ENCODE results near the gene TREH.
"Not testable (repeated sequence)": the region's sequence is repeated elsewhere in the genome, so short reads cannot be mapped to it uniquely, and the experiment has no call there.

Gene TREH, protein sequence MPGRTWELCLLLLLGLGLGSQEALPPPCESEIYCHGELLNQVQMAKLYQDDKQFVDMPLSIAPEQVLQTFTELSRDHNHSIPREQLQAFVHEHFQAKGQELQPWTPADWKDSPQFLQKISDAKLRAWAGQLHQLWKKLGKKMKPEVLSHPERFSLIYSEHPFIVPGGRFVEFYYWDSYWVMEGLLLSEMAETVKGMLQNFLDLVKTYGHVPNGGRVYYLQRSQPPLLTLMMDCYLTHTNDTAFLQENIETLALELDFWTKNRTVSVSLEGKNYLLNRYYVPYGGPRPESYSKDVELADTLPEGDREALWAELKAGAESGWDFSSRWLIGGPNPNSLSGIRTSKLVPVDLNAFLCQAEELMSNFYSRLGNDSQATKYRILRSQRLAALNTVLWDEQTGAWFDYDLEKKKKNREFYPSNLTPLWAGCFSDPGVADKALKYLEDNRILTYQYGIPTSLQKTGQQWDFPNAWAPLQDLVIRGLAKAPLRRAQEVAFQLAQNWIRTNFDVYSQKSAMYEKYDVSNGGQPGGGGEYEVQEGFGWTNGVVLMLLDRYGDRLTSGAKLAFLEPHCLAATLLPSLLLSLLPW

GRCh38 chr11:118679483-118679882, at the start of gene TREH:
TREH (minus strand) TSS chr11:118679650; CDS start chr11:118679627, 23 bp downstream.
- no peaks in the 10 kb centered on the region for H3K36me3 Mint-ChIP-seq (ENCODE audit: low read depth)
- no peaks in the 10 kb centered on the region for H3K4me1 Mint-ChIP-seq (ENCODE audit: low read depth)
- H3K27me3 Mint-ChIP-seq (ENCODE audit: low read depth), result peaks cover 17% of the 10 kb centered on the region
- H3K9me3 Mint-ChIP-seq, result no peaks in the 10 kb centered on the region
- H3K4me3 Mint-ChIP-seq, result no peak within 1 kb of the TSS
- no peak for DNase-seq (ENCODE audit: low spot score)
- H3K27ac Mint-ChIP-seq, result no peak within 1 kb of the TSS

DNA sequence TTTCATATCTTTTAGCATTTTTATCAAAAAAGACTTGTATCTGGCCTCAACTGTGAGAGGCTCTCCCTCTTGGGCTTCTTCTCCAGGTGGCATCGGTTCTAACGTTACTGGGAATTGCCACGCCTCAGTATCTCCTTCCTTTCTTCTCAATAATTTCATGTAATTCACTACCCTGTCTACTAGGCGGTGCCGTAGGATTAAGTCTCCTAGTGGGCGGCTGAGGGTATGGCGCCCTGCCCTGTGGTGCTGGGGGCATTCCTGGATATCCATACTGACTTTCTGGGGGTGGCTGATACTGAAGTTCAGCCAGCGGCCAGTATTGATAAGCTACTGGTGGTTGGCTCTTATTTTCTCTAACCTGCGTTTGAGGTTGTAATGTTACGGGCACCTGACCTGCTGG, 48.7 kb upstream of the TREH start:
- not testable (repeated sequence) for H3K4me1 Mint-ChIP-seq (ENCODE audit: low read depth); DNase-seq (ENCODE audit: low spot score); H3K36me3 Mint-ChIP-seq (ENCODE audit: low read depth); H3K27ac Mint-ChIP-seq; H3K9me3 Mint-ChIP-seq; H3K4me3 Mint-ChIP-seq
- peaks cover 32% of the 10 kb centered on the region for H3K27me3 Mint-ChIP-seq (ENCODE audit: low read depth)

DNA sequence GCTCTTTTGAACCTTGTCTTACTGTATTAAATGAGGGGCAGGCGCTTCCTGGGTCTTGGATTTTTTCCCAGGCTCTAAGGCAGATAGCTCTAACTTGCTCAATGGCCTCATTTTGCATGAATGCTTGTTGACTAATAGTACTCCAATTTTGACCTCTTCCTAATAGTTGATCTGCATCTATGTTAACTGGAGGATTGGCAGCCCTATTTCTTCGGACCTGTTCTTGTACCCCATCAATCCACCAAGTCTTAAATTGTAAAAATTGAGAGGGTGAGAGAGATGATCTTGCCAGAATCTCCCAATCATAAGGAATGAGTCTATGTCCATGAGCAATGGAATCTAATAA, 48.2 kb upstream of the TREH start:
- H3K36me3 Mint-ChIP-seq (ENCODE audit: low read depth); H3K4me3 Mint-ChIP-seq; H3K27ac Mint-ChIP-seq; H3K4me1 Mint-ChIP-seq (ENCODE audit: low read depth); H3K9me3 Mint-ChIP-seq; DNase-seq (ENCODE audit: low spot score): not testable (repeated sequence)
- H3K27me3 Mint-ChIP-seq (ENCODE audit: low read depth), result peaks cover 32% of the 10 kb centered on the region

- not testable (repeated sequence) for H3K9me3 Mint-ChIP-seq; H3K36me3 Mint-ChIP-seq (ENCODE audit: low read depth); H3K4me3 Mint-ChIP-seq; H3K4me1 Mint-ChIP-seq (ENCODE audit: low read depth); DNase-seq (ENCODE audit: low spot score); H3K27ac Mint-ChIP-seq
- H3K27me3 Mint-ChIP-seq (ENCODE audit: low read depth), result peaks cover 32% of the 10 kb centered on the region
These were observed 47.7 kb upstream of the TREH start for GRCh38 chr11:118727001-118727720.

DNA sequence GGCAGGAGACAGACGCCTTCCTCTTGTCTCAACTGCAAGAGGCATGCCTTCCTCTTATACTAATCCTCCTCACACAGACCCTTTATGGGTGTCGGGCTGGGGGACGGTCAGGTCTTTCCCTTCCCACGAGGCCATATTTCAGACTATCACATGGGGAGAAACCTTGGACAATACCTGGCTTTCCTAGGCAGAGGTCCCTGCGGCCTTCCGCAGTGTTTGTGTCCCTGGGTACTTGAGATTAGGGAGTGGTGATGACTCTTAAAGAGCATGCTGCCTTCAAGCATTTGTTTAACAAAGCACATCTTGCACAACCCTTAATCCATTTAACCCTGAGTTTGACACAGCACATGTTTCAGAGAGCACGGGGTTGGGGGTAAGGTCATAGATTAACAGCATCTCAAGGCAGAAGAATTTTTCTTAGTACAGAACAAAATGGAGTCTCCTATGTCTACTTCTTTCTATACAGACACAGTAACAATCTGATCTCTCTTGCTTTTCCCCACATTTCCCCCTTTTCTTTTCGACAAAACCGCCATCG, 42.1 kb upstream of the TREH start:
- H3K4me1 Mint-ChIP-seq (ENCODE audit: low read depth); DNase-seq (ENCODE audit: low spot score); H3K4me3 Mint-ChIP-seq; H3K9me3 Mint-ChIP-seq; H3K36me3 Mint-ChIP-seq (ENCODE audit: low read depth); H3K27ac Mint-ChIP-seq: not testable (repeated sequence)
- H3K27me3 Mint-ChIP-seq (ENCODE audit: low read depth), result peaks cover 11% of the 10 kb centered on the region

DNA sequence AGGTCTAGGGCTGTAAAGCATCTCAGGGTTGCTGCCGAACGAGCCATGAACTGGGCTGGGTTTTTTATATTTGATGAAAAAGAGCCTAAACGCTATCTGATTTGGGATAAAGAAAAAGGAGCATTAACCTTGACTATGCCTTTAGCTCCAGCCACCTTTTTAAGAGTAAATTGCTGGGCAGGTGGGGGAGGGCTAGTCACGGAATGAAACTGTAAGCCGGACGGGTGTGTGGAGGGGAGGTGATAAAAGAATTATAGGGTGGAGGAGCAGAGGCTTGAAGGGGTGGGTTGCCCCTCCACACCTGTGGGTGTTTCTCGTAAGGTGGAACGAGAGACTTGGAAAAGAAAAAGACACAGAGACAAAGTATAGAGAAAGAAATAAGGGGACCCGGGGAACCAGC, 41.3 kb upstream of the TREH start:
- H3K9me3 Mint-ChIP-seq; H3K36me3 Mint-ChIP-seq (ENCODE audit: low read depth); H3K4me3 Mint-ChIP-seq; H3K27ac Mint-ChIP-seq; H3K4me1 Mint-ChIP-seq (ENCODE audit: low read depth); DNase-seq (ENCODE audit: low spot score); H3K27me3 Mint-ChIP-seq (ENCODE audit: low read depth): not testable (repeated sequence)

DNA sequence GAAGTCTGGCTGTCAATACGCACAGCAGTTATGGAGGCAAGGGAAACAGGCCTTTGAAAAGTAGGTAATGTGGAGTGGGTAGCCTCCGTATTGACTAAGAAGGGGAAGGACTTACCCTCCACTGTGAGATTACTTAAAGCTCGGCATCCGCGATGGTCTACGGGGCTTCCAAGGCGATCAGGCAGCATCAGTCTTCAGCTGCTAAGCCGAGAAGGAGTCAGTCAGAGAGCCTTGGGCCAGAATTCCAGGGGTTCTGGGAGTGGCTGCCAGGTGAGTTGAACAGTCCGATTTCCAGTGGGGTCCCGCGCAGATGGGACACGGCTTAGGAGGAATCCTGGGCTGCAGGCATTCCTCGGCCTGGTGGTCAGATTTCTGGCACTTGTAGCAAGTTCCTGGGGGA, 40.6 kb upstream of the TREH start:
- not testable (repeated sequence) for H3K9me3 Mint-ChIP-seq; H3K27me3 Mint-ChIP-seq (ENCODE audit: low read depth); H3K27ac Mint-ChIP-seq; H3K4me1 Mint-ChIP-seq (ENCODE audit: low read depth); H3K4me3 Mint-ChIP-seq; DNase-seq (ENCODE audit: low spot score); H3K36me3 Mint-ChIP-seq (ENCODE audit: low read depth)

GRCh38 chr11:118718562-118718961, 39.1 kb upstream of the TREH start:
- H3K4me1 Mint-ChIP-seq (ENCODE audit: low read depth); H3K4me3 Mint-ChIP-seq; H3K9me3 Mint-ChIP-seq; H3K36me3 Mint-ChIP-seq (ENCODE audit: low read depth); H3K27ac Mint-ChIP-seq; DNase-seq (ENCODE audit: low spot score); H3K27me3 Mint-ChIP-seq (ENCODE audit: low read depth): not testable (repeated sequence)

GRCh38 chr11:118717733-118718132, 38.3 kb upstream of the TREH start:
- DNase-seq (ENCODE audit: low spot score); H3K4me3 Mint-ChIP-seq; H3K27ac Mint-ChIP-seq; H3K9me3 Mint-ChIP-seq; H3K36me3 Mint-ChIP-seq (ENCODE audit: low read depth); H3K4me1 Mint-ChIP-seq (ENCODE audit: low read depth); H3K27me3 Mint-ChIP-seq (ENCODE audit: low read depth): not testable (repeated sequence)

- H3K4me3 Mint-ChIP-seq; H3K36me3 Mint-ChIP-seq (ENCODE audit: low read depth); DNase-seq (ENCODE audit: low spot score); H3K27me3 Mint-ChIP-seq (ENCODE audit: low read depth); H3K27ac Mint-ChIP-seq; H3K4me1 Mint-ChIP-seq (ENCODE audit: low read depth); H3K9me3 Mint-ChIP-seq: not testable (repeated sequence)
These were observed 37.8 kb upstream of the TREH start for GRCh38 chr11:118717221-118717620.

DNA sequence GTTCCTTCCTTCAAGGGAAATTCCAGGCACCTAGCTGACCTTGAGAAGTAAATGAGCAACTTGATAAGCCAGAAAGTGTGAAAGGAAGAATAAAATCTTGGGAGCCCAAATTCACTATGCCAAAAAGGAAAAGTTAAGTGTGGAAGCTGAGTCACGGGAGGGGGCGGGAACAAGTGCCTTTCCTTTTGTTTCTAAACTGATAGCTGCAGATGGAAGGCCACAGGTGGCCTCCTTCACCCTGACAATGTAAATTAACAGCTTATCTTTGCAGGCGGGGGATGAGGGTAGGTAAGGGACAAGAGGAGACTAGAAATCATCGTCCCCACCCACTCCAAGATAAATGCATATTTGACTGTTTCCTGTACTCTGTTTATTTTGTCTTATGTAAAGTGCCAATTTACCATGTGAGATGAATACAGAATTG, 36.4 kb upstream of the TREH start:
- no peak overlapping the region for H3K4me3 Mint-ChIP-seq
- DNase-seq (ENCODE audit: low spot score), result no peak
- no peak overlapping the region for H3K27ac Mint-ChIP-seq
- no peaks in the 10 kb centered on the region for H3K36me3 Mint-ChIP-seq (ENCODE audit: low read depth)
- no peaks in the 10 kb centered on the region for H3K9me3 Mint-ChIP-seq
- H3K27me3 Mint-ChIP-seq (ENCODE audit: low read depth), result no peaks in the 10 kb centered on the region
- no peaks in the 10 kb centered on the region for H3K4me1 Mint-ChIP-seq (ENCODE audit: low read depth)

- Mint-ChIP-seq H3K27ac (no peak overlapping the region), H3K36me3 (ENCODE audit: low read depth) (no peaks in the 10 kb centered on the region), H3K27me3 (ENCODE audit: low read depth) (no peaks in the 10 kb centered on the region), H3K9me3 (no peaks in the 10 kb centered on the region), H3K4me1 (ENCODE audit: low read depth) (no peaks in the 10 kb centered on the region), H3K4me3 (no peak overlapping the region)
- DNase-seq (ENCODE audit: low spot score), result no peak
These were observed 35.9 kb upstream of the TREH start for GRCh38 chr11:118715245-118715831.

- H3K4me3 Mint-ChIP-seq, result no peak overlapping the region
- H3K9me3 Mint-ChIP-seq, result no peaks in the 10 kb centered on the region
- H3K36me3 Mint-ChIP-seq (ENCODE audit: low read depth), result no peaks in the 10 kb centered on the region
- no peaks in the 10 kb centered on the region for H3K4me1 Mint-ChIP-seq (ENCODE audit: low read depth)
- H3K27ac Mint-ChIP-seq, result no peak overlapping the region
- DNase-seq (ENCODE audit: low spot score), result no peak
- H3K27me3 Mint-ChIP-seq (ENCODE audit: low read depth), result no peaks in the 10 kb centered on the region
These were observed 35.4 kb upstream of the TREH start for GRCh38 chr11:118714816-118715215.

- not testable (repeated sequence) for H3K36me3 Mint-ChIP-seq (ENCODE audit: low read depth); H3K27me3 Mint-ChIP-seq (ENCODE audit: low read depth); H3K9me3 Mint-ChIP-seq; DNase-seq (ENCODE audit: low spot score); H3K4me1 Mint-ChIP-seq (ENCODE audit: low read depth); H3K4me3 Mint-ChIP-seq; H3K27ac Mint-ChIP-seq
These were observed 35.0 kb upstream of the TREH start for GRCh38 chr11:118714416-118714815.

Measured in T-helper 2 cell treated with Interferon-gamma antibody and Interleukin-4, amounts not matched to agents 5 μg/mL and 100 μg/mL, for 36 hours (primary cell).